ENCODE data around the gene YBX1.
"Not testable (repeated sequence)": the region's sequence is repeated elsewhere in the genome, so short reads cannot be mapped to it uniquely, and the experiment has no call there.

Gene YBX1

DNA sequence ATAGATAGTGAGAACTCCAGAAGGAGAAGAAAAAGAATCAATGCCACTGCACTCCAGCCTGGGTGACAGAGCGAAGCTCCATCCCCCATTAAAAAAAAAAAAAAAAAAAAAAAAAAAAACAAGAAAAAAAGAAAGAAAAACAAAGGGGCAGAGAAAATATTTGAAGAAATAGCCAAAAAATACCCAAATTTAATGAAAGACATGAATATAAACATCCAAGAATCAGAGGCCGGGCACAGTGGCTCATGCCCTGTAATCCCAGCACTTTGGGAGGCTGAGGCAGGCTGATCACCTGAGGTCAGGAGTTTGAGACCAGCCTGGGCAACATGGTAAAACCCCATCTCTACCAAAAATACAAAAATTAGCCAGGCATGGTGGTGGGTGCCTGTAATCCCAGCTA, 40.2 kb downstream of the YBX1 start:
- H2BK15ac ChIP-seq (replicated peaks; ENCODE audit: low read depth); H3K4ac ChIP-seq (ENCODE audit: low read depth, low read length); H3K79me2 ChIP-seq (ENCODE audit: control insufficient read depth, insufficient read depth, low read length); H4K5ac ChIP-seq (ENCODE audit: low read length); H3K4me2 ChIP-seq (ENCODE audit: low read length); H2BK120ac ChIP-seq (ENCODE audit: low read depth, low read length); H3K9ac ChIP-seq (ENCODE audit: low read length); H3K36me3 ChIP-seq (ENCODE audit: control insufficient read depth, insufficient read depth, low read length); H3K4me1 ChIP-seq (ENCODE audit: control insufficient read depth, low read depth, low read length); DNase-seq; H3K56ac ChIP-seq (ENCODE audit: low read length); H3K27ac ChIP-seq (ENCODE audit: low read depth, low read length); H3K79me1 ChIP-seq (ENCODE audit: low read length); H4K8ac ChIP-seq (ENCODE audit: low read depth, low read length); H3K4me3 ChIP-seq (ENCODE audit: low read length); H3K23ac ChIP-seq (ENCODE audit: low read length); H3K27me3 ChIP-seq (ENCODE audit: insufficient read depth, low read length, poor library complexity); H2BK5ac ChIP-seq (ENCODE audit: low read length); H3K18ac ChIP-seq (ENCODE audit: low read length); H2AK5ac ChIP-seq (ENCODE audit: low read length): not testable (repeated sequence)
- no CpG with 5 or more reads among the region's 2 CpGs for WGBS (ENCODE audit: extremely low coverage, insufficient coverage, low lambda C conversion rate)

DNA sequence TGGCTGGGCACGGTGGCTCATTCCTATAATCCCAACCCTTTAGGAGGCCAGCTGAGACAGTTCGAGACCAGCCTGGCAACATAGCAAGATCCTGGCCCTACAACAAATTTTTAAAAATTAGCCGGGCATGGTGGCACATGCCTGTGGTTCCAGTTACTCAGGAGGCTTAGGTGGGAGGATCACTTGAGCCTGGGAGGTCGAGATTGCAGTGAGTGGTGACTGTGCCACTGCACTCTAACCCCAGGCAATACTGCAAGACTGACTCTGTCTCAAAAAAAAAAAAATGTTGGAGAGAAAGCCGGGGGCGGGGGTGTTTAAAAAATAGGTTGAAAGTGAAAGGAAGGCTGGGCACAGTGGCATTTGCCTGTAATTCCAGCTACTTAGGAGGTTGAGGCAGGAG, 41.3 kb downstream of the YBX1 start:
- no peak overlapping the region for H2AK5ac ChIP-seq (ENCODE audit: low read length)
- no CpG with 5 or more reads among the region's 6 CpGs for WGBS (ENCODE audit: extremely low coverage, insufficient coverage, low lambda C conversion rate)
- no peak overlapping the region for H4K5ac ChIP-seq (ENCODE audit: low read length)
- H3K23ac ChIP-seq (ENCODE audit: low read length) = no peak overlapping the region
- no peak overlapping the region for H3K9ac ChIP-seq (ENCODE audit: low read length)
- no peak overlapping the region for H3K18ac ChIP-seq (ENCODE audit: low read length)
- H4K8ac ChIP-seq (ENCODE audit: low read depth, low read length) = no peak overlapping the region
- DNase-seq = no peak
- H3K79me1 ChIP-seq (ENCODE audit: low read length) = no peaks in the 10 kb centered on the region
- no peaks in the 10 kb centered on the region for H3K36me3 ChIP-seq (ENCODE audit: control insufficient read depth, insufficient read depth, low read length)
- H3K56ac ChIP-seq (ENCODE audit: low read length) = no peak overlapping the region
- no peak overlapping the region for H2BK5ac ChIP-seq (ENCODE audit: low read length)
- no peak overlapping the region for H2BK120ac ChIP-seq (ENCODE audit: low read depth, low read length)
- H3K27me3 ChIP-seq (ENCODE audit: insufficient read depth, low read length, poor library complexity) = no peaks in the 10 kb centered on the region
- H3K4me2 ChIP-seq (ENCODE audit: low read length) = no peak overlapping the region
- no peak overlapping the region for H3K27ac ChIP-seq (ENCODE audit: low read depth, low read length)
- no peak overlapping the region for H3K4ac ChIP-seq (ENCODE audit: low read depth, low read length)
- no peaks in the 10 kb centered on the region for H3K79me2 ChIP-seq (ENCODE audit: control insufficient read depth, insufficient read depth, low read length)
- H2BK15ac ChIP-seq (replicated peaks; ENCODE audit: low read depth) = no peak overlapping the region
- H3K4me3 ChIP-seq (ENCODE audit: low read length) = no peak overlapping the region
- H3K4me1 ChIP-seq (ENCODE audit: control insufficient read depth, low read depth, low read length) = no peaks in the 10 kb centered on the region

DNA sequence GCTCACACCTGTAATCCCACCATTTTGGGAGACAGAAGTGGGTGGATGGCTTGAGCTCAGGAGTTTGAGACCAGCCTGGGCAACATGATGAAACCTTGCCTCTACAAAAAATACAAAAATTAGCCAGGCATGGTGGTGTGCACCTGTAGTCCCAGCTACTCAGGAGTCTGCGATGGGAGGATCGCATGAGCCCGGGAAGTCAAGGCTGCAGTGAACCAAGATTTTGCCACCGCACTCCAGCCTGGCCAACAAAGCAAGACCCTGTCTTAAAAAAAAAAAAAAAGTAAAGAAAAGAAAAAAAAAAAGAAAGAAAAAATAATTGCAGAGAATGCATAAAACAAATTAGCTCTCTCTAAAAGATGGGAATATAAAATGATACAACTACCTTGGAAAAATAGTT, 43.6 kb downstream of the YBX1 start:
- not testable (repeated sequence) for DNase-seq; H2AK5ac ChIP-seq (ENCODE audit: low read length); H3K4ac ChIP-seq (ENCODE audit: low read depth, low read length); H2BK5ac ChIP-seq (ENCODE audit: low read length); H3K9ac ChIP-seq (ENCODE audit: low read length); H4K5ac ChIP-seq (ENCODE audit: low read length); H3K4me1 ChIP-seq (ENCODE audit: control insufficient read depth, low read depth, low read length); H3K23ac ChIP-seq (ENCODE audit: low read length); H3K79me2 ChIP-seq (ENCODE audit: control insufficient read depth, insufficient read depth, low read length); H3K56ac ChIP-seq (ENCODE audit: low read length); H3K79me1 ChIP-seq (ENCODE audit: low read length); H3K36me3 ChIP-seq (ENCODE audit: control insufficient read depth, insufficient read depth, low read length); H2BK120ac ChIP-seq (ENCODE audit: low read depth, low read length); H3K27ac ChIP-seq (ENCODE audit: low read depth, low read length); H3K4me3 ChIP-seq (ENCODE audit: low read length); H3K4me2 ChIP-seq (ENCODE audit: low read length); H4K8ac ChIP-seq (ENCODE audit: low read depth, low read length); H2BK15ac ChIP-seq (replicated peaks; ENCODE audit: low read depth); H3K18ac ChIP-seq (ENCODE audit: low read length); H3K27me3 ChIP-seq (ENCODE audit: insufficient read depth, low read length, poor library complexity)
- no CpG with 5 or more reads among the region's 4 CpGs for WGBS (ENCODE audit: extremely low coverage, insufficient coverage, low lambda C conversion rate)

DNA sequence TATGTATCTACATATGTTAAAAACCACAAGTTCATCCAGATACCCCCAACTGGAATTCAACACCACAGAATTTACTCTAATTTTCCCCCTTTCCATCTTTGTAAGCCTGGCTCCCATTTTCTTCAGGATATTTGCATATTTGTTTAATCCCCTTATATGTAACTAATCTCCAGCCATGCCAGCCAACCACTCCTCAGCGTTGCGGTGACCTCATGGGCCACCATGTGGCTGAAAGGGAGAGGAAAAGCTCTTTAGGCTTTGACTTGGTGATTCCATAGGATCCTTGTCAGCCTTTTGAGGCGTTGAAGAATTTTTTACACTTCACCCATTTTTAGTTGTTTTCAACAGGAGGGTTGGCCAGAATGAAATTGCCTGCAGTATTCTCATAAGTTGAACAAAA, 47.8 kb downstream of the YBX1 start:
- H2BK15ac ChIP-seq (replicated peaks; ENCODE audit: low read depth) = no peak overlapping the region

DNA sequence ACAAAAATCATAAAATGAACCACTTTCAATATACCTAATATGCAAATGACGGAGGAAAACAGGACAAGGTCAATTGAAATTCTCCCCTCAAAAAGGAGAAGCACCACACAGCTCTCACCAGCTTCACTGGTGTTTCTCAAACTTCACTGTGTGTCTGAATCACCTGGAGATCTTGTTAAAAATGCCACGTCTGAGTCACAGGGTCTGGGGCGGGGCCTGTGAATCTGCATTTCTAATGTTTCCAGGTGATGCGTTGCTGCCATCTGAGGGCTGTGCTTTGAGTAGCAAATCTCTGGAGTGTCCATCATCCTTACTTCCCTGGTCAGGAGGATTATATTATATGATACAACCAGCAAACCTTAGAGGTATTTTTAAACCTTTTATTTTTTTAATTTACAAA, 48.8 kb downstream of the YBX1 start:
- no peak overlapping the region for H3K27ac ChIP-seq (ENCODE audit: low read depth, low read length)
- no peak overlapping the region for H3K4me3 ChIP-seq (ENCODE audit: low read length)
- no peak overlapping the region for H3K9ac ChIP-seq (ENCODE audit: low read length)
- no peak overlapping the region for H3K56ac ChIP-seq (ENCODE audit: low read length)
- H3K4me2 ChIP-seq (ENCODE audit: low read length) = no peak overlapping the region
- H4K8ac ChIP-seq (ENCODE audit: low read depth, low read length) = no peak overlapping the region
- H2AK5ac ChIP-seq (ENCODE audit: low read length) = no peak overlapping the region
- no peak overlapping the region for H2BK120ac ChIP-seq (ENCODE audit: low read depth, low read length)
- no peak overlapping the region for H3K23ac ChIP-seq (ENCODE audit: low read length)
- no peak overlapping the region for H2BK5ac ChIP-seq (ENCODE audit: low read length)
- H3K18ac ChIP-seq (ENCODE audit: low read length) = no peak overlapping the region
- DNase-seq = peak; percentile 64
- no peaks in the 10 kb centered on the region for H3K79me1 ChIP-seq (ENCODE audit: low read length)
- H3K79me2 ChIP-seq (ENCODE audit: control insufficient read depth, insufficient read depth, low read length) = no peaks in the 10 kb centered on the region
- H4K5ac ChIP-seq (ENCODE audit: low read length) = no peak overlapping the region
- no peaks in the 10 kb centered on the region for H3K27me3 ChIP-seq (ENCODE audit: insufficient read depth, low read length, poor library complexity)
- no peak overlapping the region for H2BK15ac ChIP-seq (replicated peaks; ENCODE audit: low read depth)
- H3K4me1 ChIP-seq (ENCODE audit: control insufficient read depth, low read depth, low read length) = no peaks in the 10 kb centered on the region
- no CpG with 5 or more reads among the region's 4 CpGs for WGBS (ENCODE audit: extremely low coverage, insufficient coverage, low lambda C conversion rate)
- H3K4ac ChIP-seq (ENCODE audit: low read depth, low read length) = no peak overlapping the region
- H3K36me3 ChIP-seq (ENCODE audit: control insufficient read depth, insufficient read depth, low read length) = no peaks in the 10 kb centered on the region

More for the DNA sequence above, 47.8 kb downstream of the YBX1 start:
- DNase-seq = peak; percentile 61
- Histone ChIP-seq H4K8ac (ENCODE audit: low read depth, low read length) (no peak overlapping the region), H3K4me1 (ENCODE audit: control insufficient read depth, low read depth, low read length) (no peaks in the 10 kb centered on the region), H4K5ac (ENCODE audit: low read length) (no peak overlapping the region), H3K56ac (ENCODE audit: low read length) (no peak overlapping the region), H3K9ac (ENCODE audit: low read length) (no peak overlapping the region), H3K23ac (ENCODE audit: low read length) (no peak overlapping the region), H3K27ac (ENCODE audit: low read depth, low read length) (no peak overlapping the region), H2BK5ac (ENCODE audit: low read length) (no peak overlapping the region), H3K4me3 (ENCODE audit: low read length) (no peak overlapping the region), H2AK5ac (ENCODE audit: low read length) (no peak overlapping the region), H3K79me1 (ENCODE audit: low read length) (no peaks in the 10 kb centered on the region), H3K27me3 (ENCODE audit: insufficient read depth, low read length, poor library complexity) (no peaks in the 10 kb centered on the region), H3K4ac (ENCODE audit: low read depth, low read length) (no peak overlapping the region), H2BK120ac (ENCODE audit: low read depth, low read length) (no peak overlapping the region), H3K79me2 (ENCODE audit: control insufficient read depth, insufficient read depth, low read length) (no peaks in the 10 kb centered on the region), H3K36me3 (ENCODE audit: control insufficient read depth, insufficient read depth, low read length) (no peaks in the 10 kb centered on the region), H3K4me2 (ENCODE audit: low read length) (no peak overlapping the region), H3K18ac (ENCODE audit: low read length) (no peak overlapping the region)
- WGBS (ENCODE audit: extremely low coverage, insufficient coverage, low lambda C conversion rate) = no CpG with 5 or more reads among the region's 3 CpGs

DNA sequence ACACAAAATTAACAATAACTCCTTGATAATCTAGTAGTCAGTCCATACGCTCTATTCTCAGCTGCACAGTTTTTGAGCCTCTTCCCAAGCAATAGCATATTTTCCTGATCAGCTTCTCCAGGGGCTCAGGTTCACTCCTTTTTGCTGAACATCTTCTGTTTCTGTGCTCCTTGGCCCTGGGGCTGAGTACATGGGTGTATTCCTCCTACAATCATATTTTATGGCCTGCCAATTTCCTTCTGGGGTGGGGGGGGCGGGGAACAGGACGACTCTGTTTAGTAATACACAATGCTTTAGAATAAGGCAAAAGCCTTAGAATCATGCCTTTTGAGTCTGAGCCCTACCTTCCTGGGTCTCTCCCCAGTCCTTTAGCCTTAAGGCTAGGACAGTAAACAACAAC, 49.4 kb downstream of the YBX1 start:
- Histone ChIP-seq H3K23ac (ENCODE audit: low read length) (no peak overlapping the region), H3K4ac (ENCODE audit: low read depth, low read length) (no peak overlapping the region), H2AK5ac (ENCODE audit: low read length) (no peak overlapping the region), H3K4me2 (ENCODE audit: low read length) (no peak overlapping the region), H3K4me3 (ENCODE audit: low read length) (no peak overlapping the region), H3K79me1 (ENCODE audit: low read length) (no peaks in the 10 kb centered on the region), H4K5ac (ENCODE audit: low read length) (no peak overlapping the region), H3K36me3 (ENCODE audit: control insufficient read depth, insufficient read depth, low read length) (no peaks in the 10 kb centered on the region), H3K4me1 (ENCODE audit: control insufficient read depth, low read depth, low read length) (no peaks in the 10 kb centered on the region), H4K8ac (ENCODE audit: low read depth, low read length) (no peak overlapping the region), H2BK15ac (replicated peaks; ENCODE audit: low read depth) (no peak overlapping the region), H3K27ac (ENCODE audit: low read depth, low read length) (no peak overlapping the region), H3K18ac (ENCODE audit: low read length) (no peak overlapping the region), H3K56ac (ENCODE audit: low read length) (no peak overlapping the region), H3K27me3 (ENCODE audit: insufficient read depth, low read length, poor library complexity) (no peaks in the 10 kb centered on the region), H2BK5ac (ENCODE audit: low read length) (no peak overlapping the region), H3K79me2 (ENCODE audit: control insufficient read depth, insufficient read depth, low read length) (no peaks in the 10 kb centered on the region), H3K9ac (ENCODE audit: low read length) (no peak overlapping the region), H2BK120ac (ENCODE audit: low read depth, low read length) (no peak overlapping the region)
- DNase-seq = no peak
- no CpG with 5 or more reads among the region's 3 CpGs for WGBS (ENCODE audit: extremely low coverage, insufficient coverage, low lambda C conversion rate)

All from mesendoderm (in vitro differentiated cells).